Dermis blood vessel endothelial cell (primary cell): ENCODE data around the gene HOXB4. TPM values are rescaled to one million over a fixed set of nuclear protein-coding genes. Genes with fewer than 3 reads are reported as not detected.

Experiments
- DNase-seq: peaks from one replicate; pipeline ENCODE4 v3.0.0; 2010
- total RNA-seq: library from RNA; depleted of rRNA; stranded (reverse); fragments of >200 nt; gene quantifications from 2 replicates; pipeline ENCODE4 v1.2.3, GENCODE V29; 2014

Gene HOXB4
- total RNA-seq, 1 donor from 2014 or later = 3.2 TPM

- no peak for DNase-seq
Observed at GRCh38 chr17:48571024-48571818, 6.9 kb downstream of the HOXB4 start.

GRCh38 chr17:48570325-48571023 is 7.7 kb downstream of the HOXB4 start:
- DNase-seq = no peak

- DNase-seq = no peak
Observed at GRCh38 chr17:48569674-48570324, 8.4 kb downstream of the HOXB4 start.

GRCh38 chr17:48569240-48569582 is 8.9 kb downstream of the HOXB4 start:
- no peak for DNase-seq

- DNase-seq = peak; percentile 57
Observed at GRCh38 chr17:48568499-48569239, 9.5 kb downstream of the HOXB4 start.

GRCh38 chr17:48567646-48568354 is 10.3 kb downstream of the HOXB4 start:
- DNase-seq = peak; percentile 50

- no peak for DNase-seq
Observed at GRCh38 chr17:48567209-48567608, 10.9 kb downstream of the HOXB4 start.

GRCh38 chr17:48566717-48567116 is 11.4 kb downstream of the HOXB4 start:
- DNase-seq = no peak

GRCh38 chr17:48565925-48566710 is 12.0 kb downstream of the HOXB4 start:
- DNase-seq = no peak

GRCh38 chr17:48565022-48565554 is 13.1 kb downstream of the HOXB4 start:
- DNase-seq = no peak

GRCh38 chr17:48564188-48565021 is 13.7 kb downstream of the HOXB4 start:
- DNase-seq = peak; percentile 61

GRCh38 chr17:48563867-48564187 is 14.3 kb downstream of the HOXB4 start:
- no peak for DNase-seq

GRCh38 chr17:48563385-48563838 is 14.7 kb downstream of the HOXB4 start:
- DNase-seq = no peak

- DNase-seq = no peak
Observed at GRCh38 chr17:48562934-48563333, 15.2 kb downstream of the HOXB4 start.

GRCh38 chr17:48561884-48562810 is 16.0 kb downstream of the HOXB4 start:
- DNase-seq = no peak

- no peak for DNase-seq
Observed at GRCh38 chr17:48559840-48560817, 18.0 kb downstream of the HOXB4 start.

- DNase-seq = no peak
Observed at GRCh38 chr17:48559122-48559839, 18.9 kb downstream of the HOXB4 start.
